IPS DF 19.7 (cell line): Measurements from ENCODE around the gene FTO.

ENCODE experiments used
- DNase-seq: peaks from one replicate; pipeline ENCODE4 v3.0.0-alpha.2; 2013; ENCODE audit warnings: low read depth, low spot score

The FTO gene

DNA sequence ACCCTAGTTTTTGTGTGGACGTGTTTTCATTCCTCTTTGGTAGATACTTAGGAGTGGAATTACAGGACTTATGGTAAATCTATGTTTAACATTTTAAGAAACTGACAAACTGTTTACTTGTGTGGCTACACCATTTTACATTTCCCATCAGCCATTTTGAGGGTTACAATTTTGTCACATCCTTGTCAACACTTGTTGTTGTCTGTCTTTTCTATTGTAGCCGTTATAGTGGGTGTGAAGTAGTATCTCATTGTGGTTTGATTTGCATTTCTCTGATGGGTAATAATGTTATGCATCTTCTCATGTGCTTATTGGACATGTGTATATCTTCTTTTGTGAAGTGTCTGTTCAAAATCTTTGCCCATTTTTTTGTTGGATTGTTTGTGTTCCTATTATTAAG lies 4.5 kb downstream of the FTO start:
- no peak for DNase-seq

DNA sequence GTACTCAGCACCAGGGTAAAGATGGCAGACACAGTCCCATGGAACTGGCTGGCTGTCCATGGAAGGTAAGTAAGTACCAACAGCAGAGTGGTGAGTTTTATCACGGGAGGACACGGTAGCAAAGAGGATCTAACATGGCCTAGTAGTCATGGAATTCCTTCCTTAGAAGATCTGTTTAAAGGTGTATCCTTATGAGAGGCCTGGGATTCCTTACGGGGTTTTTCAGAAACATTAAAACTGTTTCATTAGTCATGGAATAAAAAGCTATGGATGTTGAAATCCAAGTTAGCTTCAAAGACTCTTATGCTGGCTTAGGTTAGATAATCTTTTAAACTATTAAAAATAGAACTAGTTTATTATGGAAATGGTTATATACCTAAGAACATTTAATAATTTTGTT lies 7.4 kb downstream of the FTO start:
- DNase-seq, result no peak

DNA sequence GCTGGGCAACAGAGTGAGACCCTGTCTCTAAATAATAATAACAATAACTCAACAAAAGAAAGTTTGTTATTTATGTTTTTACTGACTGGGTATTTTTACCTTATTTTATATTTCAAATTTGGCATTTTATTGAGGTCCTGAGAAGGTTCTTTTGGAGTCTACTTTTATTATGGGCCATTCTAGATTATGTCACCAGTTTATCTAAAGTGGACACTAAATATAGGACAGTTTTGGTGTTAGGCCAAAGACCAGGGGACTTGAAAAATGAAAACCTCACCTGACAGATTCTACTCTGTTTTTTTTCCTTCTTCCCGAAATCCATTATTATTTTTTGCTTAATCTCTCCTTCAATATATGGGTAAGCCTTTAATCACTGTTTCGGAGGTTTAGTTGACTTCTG lies 8.1 kb downstream of the FTO start:
- DNase-seq, result no peak

DNA sequence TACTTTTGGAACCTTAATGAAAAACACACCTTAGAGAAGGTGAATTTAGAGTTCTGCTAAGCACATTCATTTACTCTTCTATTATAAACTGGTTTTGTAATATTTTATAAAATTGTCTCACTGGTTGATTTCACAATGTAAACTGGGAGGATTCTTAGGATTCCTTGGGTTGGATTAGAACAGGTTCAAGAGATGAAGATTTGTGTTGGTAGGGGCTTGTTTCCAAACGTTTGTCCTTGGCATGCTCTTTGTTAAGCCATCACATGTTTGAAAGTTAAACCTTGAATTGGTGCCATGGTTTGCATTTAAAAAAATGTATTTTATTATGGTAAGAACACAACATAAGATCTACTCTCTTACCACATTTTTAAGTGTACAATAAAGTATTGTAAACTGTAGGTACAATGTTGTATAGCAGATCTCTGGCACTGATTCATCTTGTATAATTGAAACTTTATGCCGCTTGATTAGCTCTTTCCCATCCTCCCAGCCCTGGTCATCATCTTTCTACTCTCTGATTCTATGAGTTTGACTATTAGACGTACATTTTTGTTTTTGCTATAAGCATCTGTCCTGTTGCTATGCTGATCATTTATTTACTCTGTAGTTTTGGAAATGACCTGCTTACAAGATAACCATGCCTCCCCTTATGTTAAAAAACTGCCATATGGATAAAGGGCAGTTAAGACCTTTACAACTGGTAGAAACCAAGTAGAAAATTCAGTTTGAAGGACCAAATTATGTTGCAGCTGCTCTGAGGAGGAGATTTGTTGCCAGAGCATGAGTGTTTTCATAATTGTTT lies 9.6 kb downstream of the FTO start:
- no peak for DNase-seq

DNA sequence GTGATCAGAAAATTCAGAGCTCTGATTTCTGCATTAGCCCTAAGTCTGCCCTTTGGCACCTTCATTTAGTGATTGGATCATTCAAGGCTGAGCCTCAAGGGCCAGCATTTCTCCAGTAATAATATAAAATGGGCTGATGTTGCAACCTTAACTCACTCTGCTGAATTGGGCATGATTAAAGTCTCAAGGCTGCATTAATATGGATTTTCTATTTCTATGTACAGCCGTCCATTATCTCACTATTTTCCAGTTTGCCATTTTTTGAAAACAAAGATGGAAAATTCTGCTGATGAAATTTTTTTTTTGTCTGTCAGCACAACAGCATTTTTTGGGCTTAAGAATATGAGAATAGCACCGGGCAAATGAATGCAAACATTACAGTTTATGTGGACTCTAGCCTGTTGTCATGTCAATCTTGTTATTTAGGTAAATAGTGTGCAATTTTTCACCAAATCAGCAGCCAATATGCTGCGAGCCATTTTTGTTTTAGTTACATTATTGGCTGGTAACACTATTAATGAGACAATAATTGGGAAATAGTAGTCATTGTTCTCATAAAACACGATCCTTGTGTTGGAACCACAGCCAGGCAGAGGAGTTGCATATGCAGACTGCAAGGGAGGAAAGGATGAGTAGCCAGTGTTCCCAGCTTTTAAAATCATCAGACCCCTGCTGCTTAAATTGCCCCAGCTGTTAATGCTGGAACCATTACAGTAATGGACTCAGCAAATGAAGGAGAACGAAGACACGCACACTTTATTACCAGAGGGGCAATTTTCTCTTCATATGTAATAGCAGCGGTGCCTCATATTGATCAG lies 10.5 kb downstream of the FTO start:
- DNase-seq, result no peak

DNA sequence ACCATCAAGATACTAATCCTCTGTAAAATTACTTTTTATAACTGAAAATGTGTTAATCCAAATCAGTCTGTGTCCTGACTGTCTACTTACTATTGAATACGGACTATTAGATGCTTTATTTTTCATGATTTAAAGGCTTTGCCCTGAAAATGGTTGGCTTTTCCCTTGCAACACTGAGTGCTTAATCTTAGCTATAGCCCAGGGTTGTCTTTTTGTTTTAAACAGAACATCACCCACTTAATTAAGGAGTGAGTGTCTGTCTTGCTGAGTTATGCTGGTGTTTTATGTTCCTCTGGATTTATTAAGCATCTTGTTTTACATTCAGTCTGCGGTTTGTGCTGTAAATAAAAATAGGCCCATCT lies 11.0 kb downstream of the FTO start:
- DNase-seq, result no peak

DNA sequence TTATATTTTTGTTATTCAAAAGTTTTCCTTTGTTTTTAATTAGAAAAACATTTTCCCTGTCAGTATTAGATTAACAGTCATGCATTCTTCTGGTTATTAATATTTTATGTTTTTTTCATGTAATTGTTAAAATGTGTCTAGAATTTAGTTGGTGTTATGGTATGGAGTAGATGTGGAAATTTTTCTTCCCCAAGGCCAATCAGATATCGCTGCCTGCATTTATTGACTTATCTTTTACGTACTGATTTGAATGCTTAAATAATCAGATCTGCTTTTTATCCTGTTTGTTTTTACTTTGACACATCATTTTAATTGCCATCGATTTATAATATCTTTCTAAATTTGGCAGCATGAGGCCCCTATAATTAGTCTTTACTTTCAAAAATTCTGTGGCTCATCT lies 13.6 kb downstream of the FTO start:
- DNase-seq, result no peak

DNA sequence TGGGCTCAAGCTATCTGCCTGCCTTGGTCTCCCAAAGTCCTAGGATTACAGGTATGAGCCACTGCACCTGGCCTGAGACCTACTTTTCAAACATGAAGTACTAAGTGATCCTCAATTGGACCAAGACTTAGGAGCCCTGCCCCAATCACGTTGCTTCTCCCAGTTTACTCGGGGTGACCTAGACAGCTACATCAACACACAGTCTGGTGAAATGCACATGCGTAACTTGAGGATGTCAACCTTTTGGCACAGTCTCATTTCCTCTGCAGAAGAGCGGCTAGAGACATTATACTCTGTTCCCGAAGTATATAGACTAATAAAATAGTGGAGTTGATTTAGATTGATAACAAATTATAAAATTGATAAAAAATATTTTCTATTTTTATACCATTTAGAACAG lies 17.1 kb downstream of the FTO start:
- DNase-seq, result no peak

DNA sequence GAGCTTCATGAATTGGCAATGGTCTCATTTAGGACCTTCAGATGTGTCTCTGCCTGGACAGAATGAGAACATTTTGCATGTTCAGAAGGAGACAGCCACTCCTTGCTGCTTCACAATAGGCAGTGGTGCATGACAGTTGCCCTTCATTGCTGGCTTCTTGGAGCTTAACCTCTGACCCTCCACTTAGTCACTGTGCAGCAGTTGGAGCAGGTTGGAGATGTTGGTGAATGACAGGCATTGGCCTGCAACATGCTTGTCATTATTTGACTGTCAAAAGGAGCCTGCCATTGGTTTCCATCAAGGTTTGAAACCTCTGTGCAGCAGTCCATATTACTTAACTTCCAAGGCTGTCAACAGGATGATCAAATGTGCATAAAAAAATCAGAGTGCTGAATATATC lies 22.7 kb downstream of the FTO start:
- DNase-seq, result no peak

DNA sequence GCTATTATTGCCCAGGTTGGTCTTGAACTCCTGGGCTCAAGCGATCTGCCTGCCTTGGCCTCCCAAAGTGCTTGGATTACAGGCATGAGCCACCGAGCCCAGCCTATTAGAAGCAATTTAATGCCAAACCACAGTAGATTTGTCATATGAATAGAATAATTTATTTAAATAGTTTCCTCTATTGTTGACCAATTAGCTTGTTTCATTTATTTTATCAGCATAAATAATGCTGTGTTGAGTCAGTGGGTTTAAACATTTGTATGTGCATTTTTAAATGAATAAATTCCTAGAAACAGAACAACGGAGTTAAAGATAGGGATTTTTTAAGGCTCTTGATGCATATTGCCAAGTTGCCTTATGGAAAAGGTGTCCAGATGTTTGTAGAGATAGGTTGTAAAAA lies 26.7 kb downstream of the FTO start:
- DNase-seq, result no peak

DNA sequence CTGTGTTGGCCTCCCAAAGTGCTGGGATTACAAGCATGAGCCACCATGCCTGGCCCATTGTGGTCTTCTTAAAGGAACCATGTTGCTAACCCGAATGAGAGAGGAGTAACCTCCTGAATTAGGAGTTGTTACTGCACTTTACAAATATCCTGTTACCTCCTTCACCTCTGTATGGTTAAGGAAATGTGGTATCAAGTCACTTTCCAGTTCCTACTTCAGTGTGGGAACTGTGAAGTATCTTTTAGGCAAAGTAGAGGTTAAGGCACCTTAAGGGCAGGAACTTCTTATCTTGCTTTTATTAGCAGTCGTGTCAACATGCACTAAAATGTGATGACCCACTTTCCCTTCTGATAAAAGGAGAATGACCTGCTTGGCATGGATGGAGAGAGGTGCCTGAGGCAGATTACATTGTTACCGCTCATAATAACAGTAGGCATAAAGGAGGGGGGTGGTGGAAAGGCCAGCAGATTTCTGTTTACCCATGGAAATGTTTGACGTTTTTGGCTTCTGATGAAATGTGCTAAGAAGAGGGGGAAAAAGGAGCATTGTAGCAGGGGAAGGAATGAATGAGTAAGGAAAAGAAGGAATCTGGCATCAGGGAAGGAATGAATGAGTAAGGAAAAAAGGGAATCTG lies 28.5 kb downstream of the FTO start:
- DNase-seq, result no peak

DNA sequence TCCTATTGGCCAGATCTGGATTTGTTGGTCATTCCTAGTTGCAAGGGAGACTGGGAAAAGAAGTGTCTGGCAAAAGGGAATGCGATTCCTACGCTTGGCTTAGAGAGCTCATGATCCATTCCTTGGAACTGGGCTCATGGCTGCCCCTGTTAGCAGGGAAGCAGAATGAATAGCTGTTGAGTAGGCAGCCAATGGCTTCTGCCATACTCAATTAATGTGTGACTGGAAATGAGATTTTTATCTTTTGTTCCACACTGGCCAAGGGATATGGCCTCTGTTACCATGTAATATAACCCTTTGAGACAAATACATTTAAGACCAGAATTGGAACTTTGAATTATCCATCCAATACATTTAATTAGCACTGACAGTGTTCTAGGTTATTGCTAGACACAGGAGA lies 31.0 kb downstream of the FTO start:
- DNase-seq, result no peak

DNA sequence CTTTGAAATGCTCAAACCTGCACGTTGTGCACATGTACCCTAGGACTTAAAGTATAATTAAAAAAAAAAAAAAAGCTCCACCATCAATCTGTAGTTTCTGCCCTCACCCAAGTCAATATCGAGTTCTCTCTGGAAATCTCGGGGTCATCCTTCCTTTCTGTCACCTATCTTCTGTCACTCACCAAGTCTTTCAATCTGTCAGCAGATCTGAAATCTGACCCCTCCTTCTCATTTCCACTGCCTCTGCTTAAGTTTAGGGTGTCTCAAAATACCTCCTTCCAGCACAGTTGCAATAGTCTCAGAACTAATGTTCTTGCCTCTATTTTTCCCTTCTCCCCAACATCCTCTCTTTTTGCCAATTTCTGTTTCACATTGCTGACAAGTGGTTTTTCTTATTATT lies 32.3 kb downstream of the FTO start:
- no peak for DNase-seq

DNA sequence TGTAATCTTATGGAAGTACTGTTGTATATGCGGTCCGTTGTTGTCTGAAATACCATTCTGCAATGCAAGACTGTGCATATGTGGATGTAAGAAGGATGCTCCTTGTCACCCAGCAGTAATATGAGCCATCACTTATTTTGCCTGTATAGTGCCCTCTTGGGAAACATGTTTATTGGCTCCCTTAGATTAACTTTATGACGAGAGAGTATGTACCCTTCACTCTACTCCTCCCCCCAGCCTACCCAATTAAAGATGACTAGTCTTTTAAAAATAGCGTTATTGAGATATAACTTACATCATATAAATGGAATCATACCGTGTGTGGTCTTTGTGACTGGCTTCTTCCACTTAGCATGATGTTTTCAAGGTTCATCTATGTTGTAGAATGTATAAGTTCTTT lies 33.6 kb downstream of the FTO start:
- DNase-seq, result no peak

DNA sequence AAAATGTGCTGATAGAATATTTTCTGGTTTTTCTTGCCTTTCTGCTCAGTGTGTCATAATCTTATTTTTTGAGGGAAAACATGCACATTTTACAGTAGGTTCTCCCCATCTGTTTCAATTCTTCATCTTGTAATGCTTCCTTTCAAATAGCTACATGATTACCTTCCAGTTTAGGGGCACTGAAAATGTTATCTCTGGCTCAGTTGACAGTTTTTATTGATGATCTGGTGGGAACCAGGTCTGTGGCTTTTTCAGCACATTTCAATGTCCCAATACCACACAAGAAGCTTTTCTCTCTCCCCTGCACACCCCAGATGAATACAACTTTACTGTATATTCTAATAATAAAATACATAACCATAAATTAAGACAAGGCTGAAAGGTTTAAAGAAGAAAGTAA lies 36.5 kb downstream of the FTO start:
- no peak for DNase-seq

DNA sequence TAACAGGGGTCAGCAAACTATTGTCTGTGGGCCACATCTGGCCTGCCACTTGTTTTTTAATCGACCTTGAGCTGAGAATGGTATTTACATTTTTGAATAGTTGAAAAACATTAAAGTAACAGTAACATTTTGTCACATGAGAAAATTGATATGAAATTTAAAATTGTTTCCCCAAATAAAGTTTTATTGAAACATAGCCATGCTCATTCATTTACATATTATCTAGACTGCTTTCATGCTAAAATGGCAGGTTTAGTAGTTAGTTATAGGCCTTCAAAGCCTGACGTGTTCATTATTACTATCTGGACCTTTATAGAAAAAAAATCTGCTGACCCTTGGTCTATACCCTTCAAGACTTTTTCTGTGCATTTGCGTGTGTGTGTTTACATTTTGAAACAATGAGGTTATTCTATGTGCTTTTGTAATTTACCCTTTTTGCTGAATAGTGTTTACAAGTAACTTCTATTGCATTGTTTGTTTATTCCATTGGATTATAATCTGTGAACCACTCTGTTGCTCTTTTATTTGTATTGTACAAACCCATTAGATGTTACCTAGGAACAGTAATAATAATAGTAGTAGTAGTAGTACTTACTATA lies 37.1 kb downstream of the FTO start:
- DNase-seq, result no peak

DNA sequence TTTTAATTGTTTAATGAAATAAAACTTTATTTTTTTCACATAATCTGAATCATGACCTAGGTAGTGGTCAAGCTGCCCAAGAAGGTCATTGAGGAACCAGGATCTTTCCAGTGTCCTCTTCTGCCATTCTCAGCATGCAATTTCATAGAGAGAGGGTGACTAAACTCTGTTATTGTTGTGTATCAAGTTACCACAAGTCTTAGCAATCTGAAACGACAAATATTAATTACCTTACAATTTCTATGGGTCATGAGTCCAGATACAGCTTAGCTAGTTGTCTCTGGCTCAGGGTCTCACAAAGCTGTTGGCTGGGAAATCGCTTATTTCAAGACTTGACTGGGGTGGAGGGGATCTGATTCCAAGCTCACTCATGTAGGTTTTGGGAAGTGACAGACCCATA lies 37.6 kb downstream of the FTO start:
- DNase-seq, result no peak

DNA sequence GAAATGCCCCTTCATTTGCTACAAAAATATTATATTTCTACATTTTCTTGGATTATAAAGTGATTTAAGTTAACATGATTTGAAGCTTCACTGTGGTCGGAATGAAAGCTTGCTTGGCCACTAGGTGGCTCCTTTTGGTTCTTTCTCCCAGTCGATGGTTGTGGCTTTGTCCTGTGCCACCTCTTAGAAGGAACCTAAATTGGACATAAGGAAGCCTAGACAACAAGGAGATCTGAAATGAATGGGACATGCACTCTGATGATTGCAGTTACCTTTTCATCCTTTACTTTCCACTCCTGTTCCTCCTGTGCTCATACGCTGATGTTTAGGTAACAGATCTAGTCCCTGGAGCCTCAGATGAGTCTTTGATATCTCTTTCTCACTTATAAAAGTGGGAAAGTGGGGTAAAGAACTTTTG lies 39.2 kb downstream of the FTO start:
- DNase-seq, result peak; percentile 9

DNA sequence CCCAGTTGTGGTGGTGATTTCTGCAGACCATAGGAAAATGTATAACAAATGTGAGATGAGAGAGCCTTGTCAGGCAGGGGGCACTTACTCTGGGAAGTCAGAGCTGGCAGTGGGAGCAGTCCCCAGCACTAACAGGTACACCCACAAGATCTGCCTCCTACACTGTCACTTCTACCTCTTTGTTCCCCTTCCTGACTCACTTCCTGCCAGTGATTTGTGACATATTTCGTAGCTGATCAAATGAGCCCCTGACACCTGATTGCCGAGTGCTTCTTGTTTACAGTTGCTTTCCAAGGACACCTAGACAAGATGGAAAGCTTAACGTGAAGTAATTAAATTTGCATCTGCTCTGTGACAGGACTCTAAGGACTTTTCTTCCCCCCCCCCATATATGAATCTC lies 40.5 kb downstream of the FTO start:
- DNase-seq, result peak; percentile 1

DNA sequence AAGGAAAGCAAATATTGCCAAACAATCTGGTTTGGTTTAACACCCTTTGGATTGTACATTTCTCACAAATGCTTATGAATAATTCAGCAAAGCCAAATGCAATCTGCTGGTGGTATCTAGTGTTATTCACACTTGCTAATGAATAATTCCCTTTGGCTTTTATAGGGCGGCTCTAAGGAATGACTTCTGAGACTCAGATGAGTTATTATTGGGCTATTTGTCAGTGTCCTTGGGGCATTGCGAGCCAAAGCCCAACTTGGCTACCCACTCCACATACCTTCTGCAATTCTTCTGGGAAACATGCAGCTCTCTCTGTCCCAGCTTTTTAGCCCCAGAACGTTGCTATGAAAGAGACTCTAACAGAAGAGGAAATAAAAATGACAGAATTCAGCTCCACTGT lies 41.1 kb downstream of the FTO start:
- DNase-seq, result no peak

DNA sequence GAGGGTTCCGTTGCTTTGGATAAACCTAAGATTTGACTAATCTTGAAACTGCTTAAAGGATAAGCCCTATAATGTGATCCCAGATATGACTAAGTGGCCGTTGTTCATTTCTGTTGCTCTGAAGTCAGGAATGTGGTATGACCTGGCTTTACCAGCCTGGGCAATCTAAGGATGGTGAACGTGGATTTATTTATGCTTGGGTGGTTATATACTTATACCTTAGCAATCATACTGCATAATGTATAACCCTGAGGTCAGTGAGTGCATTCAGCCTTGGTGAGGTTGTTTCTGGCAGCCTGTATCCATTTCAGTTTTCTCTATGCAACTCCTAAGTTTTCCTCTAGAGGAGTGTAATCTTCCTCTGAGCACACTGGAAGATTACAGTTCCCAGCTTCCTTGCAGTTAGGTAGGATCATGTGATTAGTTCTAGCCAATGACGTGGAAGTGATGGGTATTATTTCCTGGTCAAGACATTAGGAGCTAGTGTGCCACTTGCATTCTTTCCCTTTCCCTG lies 41.9 kb downstream of the FTO start:
- DNase-seq, result peak; percentile 38

DNA sequence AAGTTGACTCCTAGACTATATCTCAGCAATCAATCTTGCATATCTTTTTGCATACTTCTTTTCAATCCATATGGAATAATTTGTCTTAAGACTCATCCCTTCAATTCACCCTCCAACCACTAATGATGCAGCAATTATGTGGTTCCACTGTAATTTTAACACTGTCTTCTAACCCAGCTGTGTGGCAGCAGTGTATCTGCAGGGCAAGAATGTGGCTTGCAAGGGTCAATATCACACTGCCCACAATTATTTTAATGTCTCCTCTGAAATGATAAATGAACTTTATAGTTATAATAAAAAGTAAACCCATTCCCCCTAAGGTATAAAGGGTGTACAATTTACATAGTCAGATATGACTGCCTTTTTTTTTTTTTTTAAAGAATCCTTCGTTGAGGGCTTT lies 48.6 kb downstream of the FTO start:
- no peak for DNase-seq
